Tibial artery (tissue), 4 donors: ENCODE data around the gene CHRNG.

Experiments
- DNase-seq, 2 donors: peaks; one replicate each; pipeline ENCODE4 v3.0.0-alpha.2; 2019
- H3K27ac ChIP-seq, 2 donors: fragments of 200-600 bp; sonication (generic) in 1 of 2; 1 replicate in 1 of 2; 2 replicates in 1 of 2; pipeline ENCODE4 v1.5.1; 2018 to 2019; ENCODE audit warnings: mild to moderate bottlenecking in 1 of 2
- H3K27me3 ChIP-seq, 2 donors: fragments of 200-600 bp; sonication (generic) in 1 of 2; one replicate each; pipeline versions ENCODE4 v1.5.1 to v1.6.0; 2016 to 2019
- H3K36me3 ChIP-seq, 3 donors: fragments of 200-600 bp; sonication (generic) in 2 of 3; one replicate each; pipeline ENCODE4 v1.5.1; 2016 to 2019; ENCODE audit warnings: mild to moderate bottlenecking in 2 of 3
- H3K4me1 ChIP-seq, 4 donors: fragments of 200-600 bp; sonication (generic) in 2 of 4; 1 replicate in 3 of 4; 2 replicates in 1 of 4; pipeline ENCODE4 v1.5.1; 2016 to 2019
- H3K4me3 ChIP-seq, 2 donors: fragments of 200-600 bp; sonication (generic) in 1 of 2; 1 replicate in 1 of 2; 2 replicates in 1 of 2; pipeline ENCODE4 v1.5.1; 2018 to 2019; ENCODE audit warnings: mild to moderate bottlenecking in 2 of 2
- H3K9me3 ChIP-seq, 3 donors: fragments of 200-600 bp; sonication (generic) in 1 of 3; one replicate each; pipeline ENCODE4 v1.5.1; 2016 to 2019
- intact Hi-C: fragments of 100-400 bp; cut with DNase I; formaldehyde crosslinking; loops from one replicate; pipeline ENCODE4 v1.15.0; 2023; ENCODE audit warnings: low total_unique reads
- TF ChIP-seq, protein P1 (sequence below), 2 experiments: fragments of 200-600 bp in 1 of 2; fragments of 450-650 bp in 1 of 2; IDR thresholded peaks; one replicate each; pipeline ENCODE4 v1.5.1; 2017 to 2019; ENCODE audit warnings: antibody characterized with exemption in 2 of 2, mild to moderate bottlenecking in 1 of 2, moderate library complexity in 1 of 2

The CHRNG gene, protein sequence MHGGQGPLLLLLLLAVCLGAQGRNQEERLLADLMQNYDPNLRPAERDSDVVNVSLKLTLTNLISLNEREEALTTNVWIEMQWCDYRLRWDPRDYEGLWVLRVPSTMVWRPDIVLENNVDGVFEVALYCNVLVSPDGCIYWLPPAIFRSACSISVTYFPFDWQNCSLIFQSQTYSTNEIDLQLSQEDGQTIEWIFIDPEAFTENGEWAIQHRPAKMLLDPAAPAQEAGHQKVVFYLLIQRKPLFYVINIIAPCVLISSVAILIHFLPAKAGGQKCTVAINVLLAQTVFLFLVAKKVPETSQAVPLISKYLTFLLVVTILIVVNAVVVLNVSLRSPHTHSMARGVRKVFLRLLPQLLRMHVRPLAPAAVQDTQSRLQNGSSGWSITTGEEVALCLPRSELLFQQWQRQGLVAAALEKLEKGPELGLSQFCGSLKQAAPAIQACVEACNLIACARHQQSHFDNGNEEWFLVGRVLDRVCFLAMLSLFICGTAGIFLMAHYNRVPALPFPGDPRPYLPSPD

DNA sequence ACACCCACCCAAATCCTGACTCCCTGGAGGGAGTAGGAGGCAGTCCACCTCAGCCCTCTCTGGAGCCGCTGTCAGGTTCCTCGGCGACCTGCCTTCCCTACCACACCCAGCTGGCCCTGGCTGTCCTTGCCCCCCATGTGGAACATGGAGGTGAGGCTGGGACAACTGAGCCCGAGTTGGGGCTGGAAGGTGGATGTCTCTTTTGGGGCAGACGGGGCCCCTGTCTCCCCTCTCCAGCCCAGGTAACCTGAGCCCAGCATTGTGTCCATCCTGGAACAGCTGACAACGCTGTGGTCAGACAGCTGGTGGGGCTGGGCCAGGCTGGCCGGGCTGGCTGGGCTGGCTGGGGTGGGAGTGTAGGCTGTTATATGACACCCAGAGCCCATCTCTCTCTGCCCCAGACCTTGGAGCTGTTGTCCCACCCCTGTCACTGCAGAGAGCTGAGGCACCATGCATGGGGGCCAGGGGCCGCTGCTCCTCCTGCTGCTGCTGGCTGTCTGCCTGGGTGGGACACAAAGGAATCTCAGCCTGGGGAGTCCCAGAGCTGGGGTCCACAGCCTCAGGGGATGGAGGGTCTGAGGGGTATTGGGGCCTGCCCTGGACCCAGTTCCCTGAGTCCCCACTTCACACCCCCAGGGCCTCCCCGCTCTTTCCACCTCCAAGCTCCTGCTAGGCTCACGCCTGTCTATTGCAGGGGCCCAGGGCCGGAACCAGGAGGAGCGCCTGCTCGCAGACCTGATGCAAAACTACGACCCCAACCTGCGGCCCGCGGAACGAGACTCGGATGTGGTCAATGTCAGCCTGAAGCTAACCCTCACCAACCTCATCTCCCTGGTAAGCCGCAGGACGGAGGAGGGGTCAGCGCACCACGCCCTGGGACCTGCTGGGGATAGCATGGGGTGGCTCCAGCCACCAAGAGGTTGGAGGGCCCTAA lies at the start of gene CHRNG:
Gene CHRNG, plus strand, starts transcription at position 395 of the 934 bp plus-strand sequence. Its CDS starts 56 bp downstream, at position 451.
- Histone ChIP-seq H3K27ac (no peak within 1 kb of the TSS), H3K4me3 (no peak within 1 kb of the TSS), H3K4me1 (no peaks in the 10 kb centered on the region), H3K27me3 (peaks cover 0 to 42% of the 10 kb centered on the region in 2 donors), H3K9me3 (peaks cover 0 to 6% (median 6%) of the 10 kb centered on the region in 3 donors), H3K36me3 (no peaks in the 10 kb centered on the region)
- TF ChIP-seq, protein P1, sequence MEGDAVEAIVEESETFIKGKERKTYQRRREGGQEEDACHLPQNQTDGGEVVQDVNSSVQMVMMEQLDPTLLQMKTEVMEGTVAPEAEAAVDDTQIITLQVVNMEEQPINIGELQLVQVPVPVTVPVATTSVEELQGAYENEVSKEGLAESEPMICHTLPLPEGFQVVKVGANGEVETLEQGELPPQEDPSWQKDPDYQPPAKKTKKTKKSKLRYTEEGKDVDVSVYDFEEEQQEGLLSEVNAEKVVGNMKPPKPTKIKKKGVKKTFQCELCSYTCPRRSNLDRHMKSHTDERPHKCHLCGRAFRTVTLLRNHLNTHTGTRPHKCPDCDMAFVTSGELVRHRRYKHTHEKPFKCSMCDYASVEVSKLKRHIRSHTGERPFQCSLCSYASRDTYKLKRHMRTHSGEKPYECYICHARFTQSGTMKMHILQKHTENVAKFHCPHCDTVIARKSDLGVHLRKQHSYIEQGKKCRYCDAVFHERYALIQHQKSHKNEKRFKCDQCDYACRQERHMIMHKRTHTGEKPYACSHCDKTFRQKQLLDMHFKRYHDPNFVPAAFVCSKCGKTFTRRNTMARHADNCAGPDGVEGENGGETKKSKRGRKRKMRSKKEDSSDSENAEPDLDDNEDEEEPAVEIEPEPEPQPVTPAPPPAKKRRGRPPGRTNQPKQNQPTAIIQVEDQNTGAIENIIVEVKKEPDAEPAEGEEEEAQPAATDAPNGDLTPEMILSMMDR (IDR thresholded peaks at IDR 0.05) = no peak
- intact Hi-C loops = no loop called here
- no peak for DNase-seq

DNA sequence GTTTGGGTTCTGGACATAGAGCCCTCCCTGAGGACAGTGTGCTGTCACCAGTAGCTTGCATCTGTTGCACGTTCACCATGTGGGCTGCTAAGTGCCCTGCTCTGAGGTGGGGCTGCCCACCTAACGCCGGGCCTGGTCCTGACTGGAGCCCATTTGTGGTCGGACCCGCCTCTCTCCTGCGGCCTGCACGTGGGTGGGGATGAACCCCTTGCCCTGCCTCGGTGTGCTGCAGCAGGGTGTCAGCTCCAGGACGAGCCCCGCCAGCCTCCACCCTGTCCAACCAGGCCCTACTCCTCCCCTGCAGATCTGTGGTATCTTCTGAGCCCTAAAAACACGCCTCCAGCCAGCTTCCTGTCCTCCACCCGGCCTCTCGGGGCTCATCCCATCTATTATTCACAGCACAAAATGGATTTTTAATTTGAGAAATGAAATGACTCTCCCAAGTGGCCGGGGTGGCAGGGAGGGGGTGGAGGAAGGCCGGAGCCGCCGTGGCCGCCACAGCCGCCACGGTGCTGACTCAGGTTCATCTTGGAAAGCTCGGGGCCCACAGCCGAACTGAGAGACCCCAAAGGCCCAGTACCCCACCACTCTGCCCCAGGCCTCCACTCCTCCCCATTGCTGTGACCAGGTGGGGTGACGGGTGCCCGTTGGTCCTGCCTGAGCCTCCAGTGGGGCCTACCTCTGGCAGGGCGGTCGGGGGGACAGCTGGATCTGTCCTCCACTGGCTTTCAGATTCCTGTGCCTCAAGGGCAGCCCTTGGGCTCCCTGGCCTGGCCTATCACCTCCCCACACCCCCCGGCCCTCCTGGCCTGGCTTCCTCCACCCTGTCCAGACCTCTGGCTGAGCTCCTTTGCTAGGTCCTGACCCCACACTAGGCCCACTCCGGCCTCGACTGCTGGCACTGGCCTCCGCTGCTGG lies 49.0 kb upstream of the CHRNG start:
- Histone ChIP-seq H3K36me3 (no peaks in the 10 kb centered on the region), H3K27ac (no peak overlapping the region), H3K4me3 (no peak overlapping the region), H3K27me3 (peaks cover 0 to 54% of the 10 kb centered on the region in 2 donors), H3K9me3 (no peaks in the 10 kb centered on the region), H3K4me1 (peaks cover 0 to 21% (median 15%) of the 10 kb centered on the region in 4 donors)
- DNase-seq = peak in 1 of 2 donors; percentile 59
- intact Hi-C loops = no loop called here
- TF ChIP-seq, protein P1 (IDR thresholded peaks at IDR 0.05) = no peak

GRCh38 chr2:232491139-232491780 lies 48.2 kb upstream of the CHRNG start:
- peak in 1 of 2 donors; percentile 61 for DNase-seq
- Histone ChIP-seq H3K27me3 (peaks cover 0 to 47% of the 10 kb centered on the region in 2 donors), H3K4me3 (no peak overlapping the region), H3K36me3 (no peaks in the 10 kb centered on the region), H3K27ac (no peak overlapping the region), H3K4me1 (peaks cover 0 to 16% (median 11%) of the 10 kb centered on the region in 4 donors), H3K9me3 (no peaks in the 10 kb centered on the region)
- intact Hi-C loops = no loop called here
- TF ChIP-seq, protein P1 (IDR thresholded peaks at IDR 0.05) = no peak

- Histone ChIP-seq H3K27me3 (peaks cover 0 to 46% of the 10 kb centered on the region in 2 donors), H3K27ac (no peak overlapping the region), H3K9me3 (no peaks in the 10 kb centered on the region), H3K4me1 (peaks cover 0 to 7% (median 2%) of the 10 kb centered on the region in 4 donors), H3K4me3 (no peak overlapping the region), H3K36me3 (no peaks in the 10 kb centered on the region)
- TF ChIP-seq, protein P1 (IDR thresholded peaks at IDR 0.05) = no peak
- intact Hi-C loops = no loop called here
- DNase-seq = no peak
These were observed 47.1 kb upstream of the CHRNG start for GRCh38 chr2:232492236-232492848.
